SK-N-MC (cell line): Measurements from ENCODE around the gene SPATA3.

Experiments
- EZH2 ChIP-seq: fragments of 200-600 bp; sonication (generic); IDR thresholded peaks from one replicate; pipeline ENCODE4 v1.6.1; 2017; ENCODE audit warnings: antibody characterized with exemption
- POLR2AphosphoS5 ChIP-seq: IDR thresholded peaks from 2 replicates; pipeline ENCODE4 v1.6.1; 2012; ENCODE audit warnings: mild to moderate bottlenecking, low read depth, low read length, borderline replicate concordance

- TF ChIP-seq POLR2AphosphoS5 (no peak), EZH2 (no peak)
Observed at GRCh38 chr2:231018184-231018583, 22.3 kb downstream of the SPATA3 start.
